WTC11 (cell line): Measurements from ENCODE around the gene GXYLT2. TPM values are rescaled to one million over a fixed set of nuclear protein-coding genes. Genes with fewer than 3 reads are reported as not detected.

ENCODE experiments used
- ATAC-seq: fragments of 200-7000 bp; cut with Tn5 transposase; 2 replicates; pipeline ENCODE4 v1.10.0; 2021; ENCODE audit warnings: mild to moderate bottlenecking, moderate library complexity
- CTCF ChIA-PET: fragments of 300-600 bp; sonication (Branson Sonifier 250); formaldehyde crosslinking; loops from one replicate; lab custom pipeline; 2021; ENCODE audit warnings: antibody characterized with exemption; lab: Charles Lee
- POLR2A ChIA-PET: fragments of 350-600 bp; sonication (Branson Sonifier 250); formaldehyde crosslinking; loops from one replicate; lab custom pipeline; 2021; ENCODE audit warnings: antibody characterized with exemption; lab: Charles Lee
- DNase-seq: peaks from one replicate; pipeline ENCODE4 v3.0.0; 2021; ENCODE audit warnings: low spot score
- H3K27ac Mint-ChIP-seq: 2 replicates; pipeline ENCODE4 v1.8.0; 2021; ENCODE audit warnings: mixed read lengths
- H3K27me3 Mint-ChIP-seq: 2 replicates; pipeline ENCODE4 v1.8.0; 2021; ENCODE audit warnings: low read depth, mild to moderate bottlenecking, moderate library complexity, mixed read lengths
- H3K36me3 Mint-ChIP-seq: 2 replicates; pipeline ENCODE4 v1.8.0; 2021; ENCODE audit warnings: mixed read lengths
- H3K4me1 Mint-ChIP-seq: 2 replicates; pipeline ENCODE4 v1.8.0; 2022; ENCODE audit warnings: mixed read lengths
- H3K4me3 Mint-ChIP-seq: 2 replicates; pipeline ENCODE4 v1.8.0; 2021; ENCODE audit warnings: mild to moderate bottlenecking, moderate library complexity, mixed read lengths
- H3K9me3 Mint-ChIP-seq: 2 replicates; pipeline ENCODE4 v1.8.0; 2021; ENCODE audit warnings: mixed read lengths
- CTCF ChIP-seq: fragments of 200-600 bp; IDR thresholded peaks from 2 replicates; pipeline ENCODE4 v1.8.0; 2022; ENCODE audit warnings: antibody characterized with exemption
- ERG ChIP-seq: fragments of 250-450 bp; sonication (Bioruptor Pico); IDR thresholded peaks from 2 replicates; pipeline ENCODE4 v1.8.0; 2021; ENCODE audit warnings: mild to moderate bottlenecking
- FOXP1 ChIP-seq: sonication (generic); formaldehyde crosslinking; IDR thresholded peaks from 2 replicates; pipeline ENCODE4 v1.8.0; 2022; ENCODE audit warnings: missing genetic modification reagents, mild to moderate bottlenecking, moderate library complexity, borderline replicate concordance
- HMGXB4 ChIP-seq: sonication (generic); formaldehyde crosslinking; IDR thresholded peaks from 2 replicates; pipeline ENCODE4 v1.8.1; 2023; ENCODE audit warnings: mild to moderate bottlenecking, moderate library complexity, missing genetic modification reagents
- IRF1 ChIP-seq: sonication (generic); formaldehyde crosslinking; IDR thresholded peaks from 2 replicates; pipeline ENCODE4 v1.8.0; 2023; ENCODE audit warnings: missing genetic modification reagents
- IRF2 ChIP-seq: sonication (generic); formaldehyde crosslinking; IDR thresholded peaks from 2 replicates; pipeline ENCODE4 v1.8.0; 2022; ENCODE audit warnings: low read depth, missing genetic modification reagents, borderline replicate concordance
- JAZF1 ChIP-seq: fragments of 250-450 bp; sonication (Bioruptor Pico); IDR thresholded peaks from 2 replicates; pipeline ENCODE4 v1.9.0; 2021; ENCODE audit warnings: moderate library complexity, mild to moderate bottlenecking, inconsistent platforms
- KAT7 ChIP-seq: sonication (generic); formaldehyde crosslinking; IDR thresholded peaks from 2 replicates; pipeline ENCODE4 v1.8.1; 2023; ENCODE audit warnings: missing genetic modification reagents, mild to moderate bottlenecking, borderline replicate concordance
- RORB ChIP-seq: fragments of 250-450 bp; sonication (Bioruptor Pico); IDR thresholded peaks from 2 replicates; pipeline ENCODE4 v1.9.0; 2021; ENCODE audit warnings: mild to moderate bottlenecking
- SMAD3 ChIP-seq: sonication (generic); formaldehyde crosslinking; IDR thresholded peaks from 2 replicates; pipeline ENCODE4 v1.8.0; 2022; ENCODE audit warnings: missing genetic modification reagents, mild to moderate bottlenecking, borderline replicate concordance
- SMAD4 ChIP-seq: sonication (generic); formaldehyde crosslinking; IDR thresholded peaks from 2 replicates; pipeline ENCODE4 v1.8.0; 2022; ENCODE audit warnings: mild to moderate bottlenecking, missing genetic modification reagents
- USF1 ChIP-seq: sonication (generic); formaldehyde crosslinking; IDR thresholded peaks from 2 replicates; pipeline ENCODE4 v1.8.0; 2022; ENCODE audit warnings: mild to moderate bottlenecking, missing genetic modification reagents
- USF2 ChIP-seq: sonication (generic); formaldehyde crosslinking; IDR thresholded peaks from 2 replicates; pipeline ENCODE4 v1.8.1; 2023; ENCODE audit warnings: mild to moderate bottlenecking, missing genetic modification reagents, moderate library complexity
- ZNF219 ChIP-seq: sonication (generic); formaldehyde crosslinking; IDR thresholded peaks from 2 replicates; pipeline ENCODE4 v1.8.0; 2023; ENCODE audit warnings: missing genetic modification reagents, mild to moderate bottlenecking, borderline replicate concordance
- ZNF232 ChIP-seq: sonication (generic); formaldehyde crosslinking; IDR thresholded peaks from 2 replicates; pipeline ENCODE4 v1.8.0; 2022; ENCODE audit warnings: mild to moderate bottlenecking, missing genetic modification reagents
- total RNA-seq: library from RNA; stranded (reverse); gene quantifications from 3 replicates; pipeline ENCODE4 v1.2.3, GENCODE V29; 2021

GXYLT2 gene
- total RNA-seq, 1 experiment from 2014 or later = 6.5 TPM

GRCh38 chr3:72993391-72993790 lies 105.5 kb downstream of the GXYLT2 start:
- H3K9me3 Mint-ChIP-seq = no peaks in the 10 kb centered on the region
- CTCF ChIA-PET = interaction anchor here (0.8 to 1.2 kb wide), 2 partner anchors 58 to 63 kb away, joined by 3 to 9 read pairs; no protein-coding TSS in a partner anchor

More at GRCh38 chr3:72993391-72993790, 105.5 kb downstream of the GXYLT2 start:
- no peak overlapping the region for H3K4me3 Mint-ChIP-seq
- H3K4me1 Mint-ChIP-seq = peaks cover 14% of the 10 kb centered on the region
- TF ChIP-seq KAT7 = no peak
- no peak for TF ChIP-seq JAZF1 (CRISPR knock-in tag)
- TF ChIP-seq HMGXB4 (CRISPR knock-in tag) = no peak
- TF ChIP-seq FOXP1 (CRISPR knock-in tag) = no peak
- no peak for TF ChIP-seq RORB (CRISPR knock-in tag)
- no peak for TF ChIP-seq IRF1
- no peak for TF ChIP-seq SMAD3 (CRISPR knock-in tag)
- TF ChIP-seq USF1 (CRISPR knock-in tag) = no peak
- no peak for TF ChIP-seq ERG (CRISPR knock-in tag)
- no peak for TF ChIP-seq ZNF219
- no peak for TF ChIP-seq USF2 (CRISPR knock-in tag)
- TF ChIP-seq ZNF232 = no peak
- no peak for TF ChIP-seq IRF2 (CRISPR knock-in tag)
- no peak for TF ChIP-seq CTCF
- TF ChIP-seq SMAD4 (CRISPR knock-in tag) = no peak
- DNase-seq = no peak
- peak; percentile 14; the same call in 1 of the 2 replicates for ATAC-seq
- POLR2A ChIA-PET = interaction anchor here (1.1 kb wide), 1 partner anchor 15 kb away, joined by 3 read pairs; no protein-coding TSS in a partner anchor
- H3K36me3 Mint-ChIP-seq = peaks cover 9% of the 10 kb centered on the region
- H3K27me3 Mint-ChIP-seq = no peaks in the 10 kb centered on the region
- peak overlapping the region; percentile 43 for H3K27ac Mint-ChIP-seq
